ENCODE results near the gene ENDOG.
"Not testable (repeated sequence)": the region's sequence is repeated elsewhere in the genome, so short reads cannot be mapped to it uniquely, and the experiment has no call there.

The ENDOG gene

DNA sequence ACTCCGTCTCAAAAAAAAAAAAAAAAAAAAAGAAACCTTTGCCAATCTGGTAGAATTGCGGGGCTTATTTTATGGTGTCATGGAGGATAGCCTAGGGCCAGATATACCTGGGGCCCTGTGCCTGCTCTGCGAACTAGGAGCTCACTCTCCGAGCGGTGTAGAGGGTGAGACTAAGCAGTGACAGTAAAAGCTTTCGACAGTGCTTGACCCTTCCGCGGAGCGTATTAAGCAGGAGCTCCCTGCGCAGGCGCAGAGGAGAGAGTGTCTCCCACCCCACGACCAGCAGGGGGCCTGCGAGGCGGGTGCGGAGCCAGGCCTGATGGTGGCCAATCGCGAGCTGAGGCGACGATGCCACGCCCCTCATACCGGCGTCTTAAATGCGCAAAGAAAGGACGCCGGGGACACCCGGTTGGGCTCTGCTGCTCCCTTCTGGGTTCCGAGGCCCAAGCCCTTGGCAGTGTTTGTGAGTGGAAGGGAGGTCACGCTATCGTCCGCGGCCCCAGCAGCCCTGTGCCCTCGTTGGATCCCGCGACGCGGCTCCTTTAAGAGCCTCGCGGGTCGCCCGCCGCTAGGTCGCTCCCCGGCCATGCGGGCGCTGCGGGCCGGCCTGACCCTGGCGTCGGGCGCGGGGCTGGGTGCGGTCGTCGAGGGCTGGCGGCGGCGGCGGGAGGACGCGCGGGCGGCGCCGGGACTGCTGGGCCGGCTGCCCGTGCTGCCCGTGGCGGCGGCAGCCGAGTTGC, at the start of gene ENDOG:
ENDOG (plus strand) TSS at position 402 of the 740 bp plus-strand sequence; CDS start at position 587, 185 bp downstream.
- DNase-seq (ENCODE audit: low read depth in 2 of 3, low spot score in 2 of 3), result peak; percentile 87 to 98 (median 92)

DNA sequence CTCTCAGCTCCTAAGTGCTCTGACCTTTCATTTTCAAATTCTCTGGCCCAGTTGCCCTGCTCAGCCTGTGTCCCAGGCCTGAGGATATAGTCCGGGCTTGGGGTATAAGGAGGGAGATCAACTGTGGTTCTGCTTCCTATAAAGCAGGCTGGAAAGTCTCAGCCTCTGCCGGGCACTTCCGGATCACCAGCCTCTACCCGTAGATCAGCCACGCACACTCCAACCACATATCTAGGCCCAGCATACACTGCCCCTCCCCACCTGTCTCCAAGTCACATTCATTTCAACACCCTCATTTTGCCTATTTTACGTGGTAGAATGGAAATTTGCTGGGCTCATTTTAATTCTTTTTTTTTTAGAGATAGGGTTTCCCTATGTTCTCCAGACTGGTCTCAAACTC, 49.7 kb upstream of the ENDOG start:
- no peak for DNase-seq (ENCODE audit: low read depth in 2 of 3, low spot score in 2 of 3)

DNA sequence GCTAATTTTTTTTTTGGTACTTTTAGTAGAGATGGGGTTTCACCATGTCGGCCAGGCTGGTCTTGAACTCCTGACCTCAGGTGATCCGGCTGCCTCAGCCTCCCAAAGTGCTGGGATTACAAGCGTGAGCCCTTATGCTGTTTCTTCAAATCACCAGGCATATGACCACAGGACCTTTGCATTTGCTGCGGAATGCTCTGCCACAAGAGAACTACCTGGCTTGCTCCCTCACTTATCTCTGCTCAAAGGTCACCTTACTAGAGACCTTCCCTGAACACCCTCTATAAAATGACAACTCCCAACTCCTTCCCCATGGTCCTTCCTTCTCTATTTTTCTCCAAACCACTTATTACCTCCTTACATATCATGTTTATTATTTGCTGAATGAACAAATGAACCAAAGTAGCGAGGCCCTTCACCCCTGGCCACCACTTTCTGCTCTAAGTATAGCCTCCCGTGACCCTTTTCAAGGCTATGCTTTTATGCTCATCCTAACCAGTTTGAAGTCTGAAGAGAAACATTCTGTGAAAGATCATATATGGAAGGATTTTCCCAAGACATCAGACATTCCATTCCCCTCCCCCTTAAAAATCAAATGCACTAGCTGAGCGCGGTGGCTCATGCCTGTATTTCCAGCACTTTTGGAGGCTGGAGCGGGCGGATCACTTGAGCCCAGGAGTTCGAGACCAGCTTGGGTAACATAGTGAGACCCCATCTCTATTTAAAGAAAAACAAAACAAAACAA, 47.8 kb upstream of the ENDOG start:
- DNase-seq (ENCODE audit: low read depth in 2 of 3, low spot score in 2 of 3), result no peak

- DNase-seq (ENCODE audit: low read depth in 2 of 3, low spot score in 2 of 3), result no peak
Observed at GRCh38 chr9:128771094-128771721, 47.1 kb upstream of the ENDOG start.

- peak; percentile 81 to 92 (median 89) for DNase-seq (ENCODE audit: low read depth in 2 of 3, low spot score in 2 of 3)
Observed at GRCh38 chr9:128771745-128772519, 46.4 kb upstream of the ENDOG start, which contains the start of gene ZER1. ZER1 (minus strand) TSS chr9:128771927; CDS start chr9:128755565, 16,362 bp downstream.

GRCh38 chr9:128773049-128773448, 45.3 kb upstream of the ENDOG start:
- no peak for DNase-seq (ENCODE audit: low read depth in 2 of 3, low spot score in 2 of 3)

GRCh38 chr9:128774804-128775203, 43.5 kb upstream of the ENDOG start:
- DNase-seq (ENCODE audit: low read depth in 2 of 3, low spot score in 2 of 3), result no peak

- not testable (repeated sequence) for DNase-seq (ENCODE audit: low read depth in 2 of 3, low spot score in 2 of 3)
Observed at GRCh38 chr9:128780093-128780492, 38.2 kb upstream of the ENDOG start.

DNA sequence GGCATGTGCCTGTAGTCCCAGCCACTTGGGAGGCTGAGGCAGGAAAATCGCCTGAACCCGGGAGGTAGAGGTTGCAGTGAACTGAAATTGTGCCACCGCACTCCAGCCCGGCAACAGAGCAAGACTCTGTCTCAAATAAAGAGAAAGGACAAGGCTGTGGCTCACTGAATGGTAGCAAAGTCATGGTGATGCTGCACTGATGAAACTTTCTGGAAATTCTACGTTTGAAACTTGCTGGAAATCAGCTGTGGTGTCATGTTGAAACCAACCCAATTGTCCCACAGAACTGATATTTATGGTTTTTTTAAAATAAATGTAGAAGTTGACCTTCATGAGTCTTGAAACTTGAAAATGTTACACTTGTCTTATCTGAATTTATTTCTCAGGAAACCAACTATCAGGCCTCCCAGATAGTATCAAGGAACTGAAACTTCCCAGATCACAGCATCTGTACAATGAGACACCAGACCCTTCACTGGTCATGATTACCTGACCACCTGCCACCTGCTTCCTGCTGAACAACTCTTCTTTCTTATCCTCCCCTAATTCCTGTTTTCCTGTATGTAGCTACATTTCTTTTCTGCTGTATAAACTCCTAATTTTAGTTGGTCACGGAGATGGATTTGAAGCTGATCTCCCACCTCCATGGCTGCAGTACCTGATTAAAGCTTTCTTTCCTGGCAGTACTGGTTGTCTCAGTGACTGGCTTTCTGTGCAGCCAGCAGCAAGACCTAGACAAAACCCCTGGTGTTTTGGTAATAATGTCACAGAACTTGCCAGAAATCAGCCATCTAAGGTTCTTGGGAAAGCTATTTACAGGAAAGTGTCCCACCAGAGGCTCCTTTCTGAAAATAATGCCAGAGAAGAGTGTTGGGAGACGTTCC, 36.9 kb upstream of the ENDOG start:
- no peak for DNase-seq (ENCODE audit: low read depth in 2 of 3, low spot score in 2 of 3)

DNA sequence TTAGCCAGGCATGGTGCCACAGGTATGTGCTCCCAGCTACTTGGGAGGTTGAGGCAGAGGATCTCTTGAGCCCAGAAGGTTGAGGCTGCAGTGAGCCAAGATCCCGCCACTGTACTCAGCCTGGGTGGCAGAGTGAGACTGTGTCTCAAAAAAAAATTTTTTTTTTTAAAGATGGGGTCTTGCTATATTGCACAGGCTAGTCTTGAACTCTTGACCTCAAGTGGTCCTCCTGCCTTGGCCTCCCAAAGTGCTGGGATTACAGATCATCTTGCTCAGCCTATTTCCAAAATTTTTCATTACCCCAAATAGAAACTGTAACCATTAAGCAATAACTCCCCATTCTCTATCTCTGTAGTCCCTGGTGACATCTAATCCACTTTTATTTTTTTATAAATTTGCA, 35.6 kb upstream of the ENDOG start:
- no peak for DNase-seq (ENCODE audit: low read depth in 2 of 3, low spot score in 2 of 3)

DNA sequence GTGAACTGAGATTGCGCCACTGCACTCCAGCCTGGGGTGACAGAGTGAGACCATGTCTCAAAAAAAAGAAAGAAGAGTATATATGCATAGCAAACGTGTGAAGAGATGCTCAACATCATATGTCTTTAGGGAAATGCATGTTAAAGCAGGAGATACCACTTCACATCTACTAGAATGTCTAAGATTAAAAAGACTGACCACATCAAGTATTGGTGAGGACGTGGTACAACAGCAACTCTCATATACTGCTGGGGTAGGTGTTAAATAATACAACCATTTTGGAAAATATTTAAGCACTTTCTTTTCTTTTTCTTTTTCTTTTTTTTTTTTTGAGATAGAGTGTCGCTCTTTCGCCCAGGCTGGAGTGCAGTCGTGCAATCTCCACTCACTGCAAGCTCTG, 32.9 kb upstream of the ENDOG start:
- DNase-seq (ENCODE audit: low read depth in 2 of 3, low spot score in 2 of 3), result no peak

DNA sequence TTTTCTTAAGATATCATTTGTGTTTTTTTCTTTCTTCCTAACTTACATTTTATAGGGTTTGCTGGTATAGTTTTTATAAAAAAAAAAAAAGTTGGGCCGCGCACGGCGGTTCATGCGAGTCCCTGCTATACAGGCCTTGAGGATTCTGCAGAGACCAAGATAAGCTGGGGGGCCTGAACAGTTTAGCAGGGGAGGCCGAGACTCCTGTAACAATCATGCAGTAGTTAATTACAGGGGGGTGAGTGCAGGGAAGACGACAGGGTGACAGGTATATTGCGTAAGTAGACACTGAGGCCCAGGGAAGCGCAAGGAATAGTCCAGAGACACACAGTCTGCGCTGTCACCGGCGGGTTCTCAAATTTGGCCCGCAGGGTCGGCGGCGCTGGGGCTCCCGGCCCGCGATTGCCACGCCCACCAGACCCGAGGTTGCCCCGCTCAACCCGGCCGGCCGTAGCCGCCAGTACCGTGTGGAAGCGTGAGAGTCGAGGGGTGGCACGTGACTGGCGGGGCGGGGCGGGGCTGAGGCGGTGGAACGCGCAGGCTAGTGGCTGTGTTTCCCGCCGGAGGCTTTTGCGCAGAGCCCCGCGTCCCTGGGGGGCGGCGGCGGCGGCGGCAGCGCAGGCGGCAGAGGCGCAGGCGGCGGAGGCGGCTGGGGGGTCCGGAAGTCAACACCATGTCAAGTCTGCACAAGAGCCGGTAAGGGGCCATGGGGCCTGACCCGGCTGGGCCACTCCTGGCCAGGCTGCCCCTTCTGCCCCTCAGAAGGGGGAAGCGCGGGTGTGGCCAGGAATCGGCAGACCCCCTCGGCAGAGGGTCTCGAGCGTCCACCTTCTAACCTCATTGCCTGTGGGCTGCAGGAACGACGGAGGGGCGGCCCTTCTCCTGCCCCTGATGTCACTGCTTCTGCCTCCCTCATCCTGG, 31.4 kb upstream of the ENDOG start, which contains the start of gene TBC1D13:
TBC1D13 (plus strand) TSS at position 573 of the 921 bp plus-strand sequence; CDS start at position 674, 101 bp downstream.
- DNase-seq (ENCODE audit: low read depth in 2 of 3, low spot score in 2 of 3), result peak; percentile 80 to 88 (median 83)

- DNase-seq (ENCODE audit: low read depth in 2 of 3, low spot score in 2 of 3), result no peak
Observed at GRCh38 chr9:128787659-128788058, 30.6 kb upstream of the ENDOG start.

DNA sequence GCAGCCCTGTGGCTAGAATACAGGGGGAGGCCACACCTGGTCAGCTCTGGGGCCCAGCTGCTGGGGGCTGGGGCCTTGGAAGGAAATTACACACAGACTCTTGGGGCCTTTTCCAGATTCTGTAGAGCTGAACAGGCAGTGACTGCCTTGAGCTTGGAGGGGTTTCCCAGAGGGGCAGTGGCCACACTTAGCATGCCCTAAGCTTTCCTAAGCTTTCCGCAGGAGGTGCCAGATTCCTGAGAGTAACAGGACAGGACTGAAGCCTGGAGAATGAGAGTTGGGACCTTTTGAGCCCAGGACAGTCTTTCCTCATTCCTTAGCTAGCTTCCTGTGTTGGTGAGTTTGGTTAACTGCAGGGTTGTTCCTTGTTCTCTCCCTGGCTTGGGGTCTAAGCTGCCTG, 29.9 kb upstream of the ENDOG start:
- DNase-seq (ENCODE audit: low read depth in 2 of 3, low spot score in 2 of 3), result no peak

- DNase-seq (ENCODE audit: low read depth in 2 of 3, low spot score in 2 of 3), result no peak
Observed at GRCh38 chr9:128790536-128790935, 27.8 kb upstream of the ENDOG start.

- DNase-seq (ENCODE audit: low read depth in 2 of 3, low spot score in 2 of 3), result no peak
Observed at GRCh38 chr9:128792134-128792533, 26.2 kb upstream of the ENDOG start.

GRCh38 chr9:128792978-128793686, 25.2 kb upstream of the ENDOG start:
- DNase-seq (ENCODE audit: low read depth in 2 of 3, low spot score in 2 of 3), result no peak

- not testable (repeated sequence) for DNase-seq (ENCODE audit: low read depth in 2 of 3, low spot score in 2 of 3)
Observed at GRCh38 chr9:128794961-128795360, 23.3 kb upstream of the ENDOG start.
